ENCODE results near the gene LAMA4.
"Not testable (repeated sequence)": the region's sequence is repeated elsewhere in the genome, so short reads cannot be mapped to it uniquely, and the experiment has no call there.

Gene LAMA4

DNA sequence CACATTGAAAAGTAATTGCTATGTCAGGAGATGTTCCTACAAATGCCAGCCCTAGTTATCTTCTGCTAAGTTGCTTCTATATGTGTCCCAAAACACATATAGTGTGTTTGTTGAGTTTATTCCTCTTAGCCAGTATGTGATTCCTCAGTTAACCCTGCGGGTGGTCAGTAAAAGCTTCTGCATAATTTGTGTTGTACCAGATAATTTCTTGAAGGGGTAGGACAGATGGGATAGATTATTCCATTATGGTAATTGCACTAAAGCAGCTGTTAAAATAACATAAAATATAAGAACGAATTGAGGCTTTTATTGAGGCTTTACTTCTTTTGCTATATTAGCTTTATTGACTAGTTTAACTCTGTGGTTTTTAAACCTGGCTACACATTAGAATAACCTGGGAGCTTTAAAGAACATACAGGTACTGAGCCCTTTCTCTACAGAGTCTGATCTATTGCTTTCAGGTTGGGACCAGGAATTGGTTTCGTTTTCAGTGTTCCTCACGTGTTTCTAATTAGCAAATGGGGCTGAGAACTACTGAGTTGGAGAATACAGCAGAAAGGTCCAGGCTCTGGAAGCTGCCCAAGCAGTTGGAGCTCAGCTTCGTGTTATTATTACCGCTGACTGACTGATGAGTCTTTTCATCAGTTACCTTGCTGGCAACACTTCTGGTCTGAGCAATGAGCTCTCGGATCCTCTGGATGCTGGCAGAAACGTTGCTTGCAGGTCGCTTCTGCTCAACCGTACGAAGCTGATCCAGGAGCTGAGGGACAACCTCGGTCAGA, 110.0 kb downstream of the LAMA4 start:
- no peak for DNase-seq

DNA sequence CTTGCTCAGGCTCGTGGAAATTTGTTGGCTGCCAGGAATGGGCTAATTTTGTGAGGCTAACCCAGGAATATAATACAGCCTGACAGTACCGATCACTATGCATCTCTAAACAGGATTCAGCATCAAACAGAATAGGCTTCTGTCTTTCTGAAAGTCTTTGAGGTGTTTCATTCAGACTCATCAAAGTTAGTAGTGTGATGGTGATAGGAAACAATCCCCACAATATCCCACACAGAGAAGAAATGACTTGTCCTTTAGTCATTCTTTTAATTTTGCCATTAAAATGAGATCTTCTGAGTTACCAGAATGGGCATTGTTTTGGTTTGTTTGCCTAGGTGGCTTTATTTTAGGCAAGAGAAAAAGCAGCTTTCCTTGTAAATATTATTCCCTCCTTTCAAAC, 112.7 kb downstream of the LAMA4 start:
- no peak for DNase-seq

- no peak for DNase-seq
Observed at GRCh38 chr6:112139052-112139451, 115.3 kb downstream of the LAMA4 start.

DNA sequence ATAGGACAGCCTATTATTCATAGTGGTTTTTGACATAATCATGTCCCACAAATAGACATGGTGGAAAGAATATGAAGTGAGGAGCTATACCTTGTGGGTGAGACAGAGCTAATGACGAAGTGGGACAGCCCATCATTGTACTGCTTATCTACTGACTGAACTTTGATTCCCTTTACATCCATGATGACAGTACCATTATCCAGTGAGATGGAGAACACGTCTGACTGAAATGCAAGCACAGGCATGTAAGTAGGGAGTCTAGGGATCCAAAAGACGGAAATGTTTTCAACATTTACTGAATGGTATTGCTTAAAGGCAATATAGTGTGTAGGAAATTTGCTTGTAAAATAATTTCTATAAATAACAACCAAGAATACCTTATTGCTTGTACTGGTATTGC, 123.5 kb downstream of the LAMA4 start:
- DNase-seq: no peak

DNA sequence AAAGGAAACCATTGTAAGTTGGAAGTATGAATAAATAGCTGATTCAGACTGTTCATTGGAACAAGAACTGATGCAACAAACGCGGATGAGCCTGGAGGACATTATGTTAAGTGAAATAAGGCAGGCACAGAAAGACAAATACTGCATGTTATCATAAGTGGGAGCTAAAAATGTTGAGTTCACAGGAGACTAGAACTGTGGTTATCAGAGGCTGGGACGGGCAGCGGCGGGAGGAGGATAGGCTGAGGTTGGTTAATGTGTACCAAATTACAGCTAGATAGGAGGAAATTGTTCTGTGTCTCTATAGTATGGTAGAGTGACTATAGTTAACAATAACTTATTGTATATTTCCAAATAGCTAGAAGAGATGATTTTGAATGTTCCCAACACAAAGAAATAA, 126.2 kb downstream of the LAMA4 start:
- DNase-seq: no peak

DNA sequence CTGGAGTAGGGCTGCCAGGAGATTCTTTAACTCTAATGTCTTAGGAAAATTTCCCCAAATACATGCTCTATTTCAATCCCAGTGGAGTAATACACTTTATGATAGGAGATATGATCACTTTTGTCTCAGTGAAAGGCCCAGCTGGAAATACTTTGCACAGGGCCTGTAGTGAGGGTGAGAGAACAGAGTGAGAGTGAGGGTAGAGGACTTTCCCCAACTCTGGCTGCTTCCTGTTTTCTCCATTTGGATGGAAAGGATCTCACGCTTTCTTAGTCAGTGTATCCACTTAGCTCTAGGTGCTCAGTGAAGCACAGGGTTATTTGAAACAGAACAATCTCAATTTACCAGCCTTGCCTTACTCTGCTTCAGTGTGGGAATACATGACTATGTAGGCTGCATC, 130.4 kb downstream of the LAMA4 start:
- no peak for DNase-seq

DNA sequence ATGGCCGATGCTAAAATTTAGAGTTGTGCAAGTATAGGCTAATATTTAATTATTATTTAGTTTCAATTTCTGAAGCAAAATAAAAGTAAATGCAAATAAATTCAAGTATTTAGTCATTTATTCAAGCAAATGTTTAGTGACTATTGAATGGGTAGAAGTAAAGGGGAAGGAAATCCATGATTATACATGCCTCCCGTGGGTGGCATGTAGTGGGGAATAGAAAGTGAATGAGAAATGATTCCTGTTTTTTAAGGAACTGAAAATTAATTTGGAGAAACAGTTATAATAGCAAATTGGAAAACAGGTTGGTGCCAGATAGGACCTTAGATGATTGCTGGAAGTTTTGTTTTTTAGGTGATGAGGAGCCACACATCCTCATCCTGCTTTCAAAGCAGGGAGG, 131.6 kb downstream of the LAMA4 start:
- no peak for DNase-seq

DNA sequence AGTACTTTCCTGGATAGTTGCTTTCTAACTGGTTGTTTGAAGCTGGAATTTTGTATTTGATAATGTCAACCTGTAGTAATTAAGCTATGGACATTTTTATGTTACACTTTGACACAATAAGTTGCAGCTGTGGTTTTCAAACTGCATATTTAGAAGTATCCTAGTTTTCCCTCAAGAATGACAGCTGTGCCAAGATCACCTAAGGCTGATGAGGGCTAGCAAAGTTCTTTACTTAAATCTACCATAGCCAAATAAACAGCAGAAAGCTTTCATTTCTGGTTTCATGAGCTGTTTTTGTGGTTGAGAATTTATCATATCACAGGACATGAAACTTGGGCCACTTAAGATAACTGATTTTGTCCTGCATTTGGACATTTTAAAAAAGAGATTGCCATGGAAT, 136.3 kb downstream of the LAMA4 start:
- no peak for DNase-seq

DNA sequence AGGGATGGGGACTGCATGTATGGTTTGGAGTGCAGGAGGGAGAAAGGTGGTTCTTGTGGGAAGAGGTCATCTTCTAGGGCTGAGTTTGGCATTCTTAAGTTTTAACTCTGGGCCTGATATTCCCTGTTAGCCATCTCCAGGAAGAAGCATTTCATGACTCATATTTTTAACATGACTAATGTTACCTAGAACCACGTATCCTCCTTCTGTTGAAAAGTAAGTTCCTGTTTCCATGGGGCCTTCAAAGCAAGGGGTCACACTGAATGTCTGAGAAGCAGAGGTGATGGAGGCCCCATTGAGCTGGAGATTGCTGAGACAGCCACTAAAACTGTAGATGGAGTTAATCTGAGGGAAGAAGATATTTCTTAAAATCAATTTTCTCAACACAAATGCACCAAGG, 136.8 kb downstream of the LAMA4 start:
- DNase-seq: no peak

- DNase-seq: no peak
Observed at GRCh38 chr6:112116221-112116620, 138.1 kb downstream of the LAMA4 start.

DNA sequence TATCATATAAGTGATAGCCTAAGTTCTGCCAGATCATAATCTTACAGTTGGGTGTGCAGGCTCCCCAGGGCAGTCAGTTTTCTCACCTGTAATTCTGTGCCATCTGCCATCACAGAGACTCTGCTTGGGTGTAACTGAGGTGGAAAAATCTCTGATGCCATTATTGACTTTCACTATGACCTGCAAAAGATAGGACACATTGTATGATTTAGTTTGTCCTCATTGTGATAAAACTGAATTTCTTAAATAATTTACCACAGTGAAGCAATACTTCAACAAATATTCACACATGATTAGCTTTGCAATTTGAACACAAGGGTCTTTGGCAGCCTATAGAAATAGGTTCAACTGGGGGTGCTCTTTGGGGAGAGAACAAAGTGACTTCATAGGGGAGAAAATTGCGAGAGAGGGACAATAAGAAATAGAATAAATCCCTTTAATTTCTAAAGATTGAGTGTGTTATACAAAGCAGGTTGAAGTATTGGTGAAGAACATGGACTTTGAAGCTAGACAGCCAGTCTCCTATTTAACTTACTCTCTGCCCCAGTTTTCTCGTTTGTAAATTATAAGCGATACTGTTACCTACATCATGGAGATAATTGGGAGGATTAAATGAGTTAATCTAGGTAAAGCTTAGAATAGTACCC, 139.7 kb downstream of the LAMA4 start:
- DNase-seq: no peak

DNA sequence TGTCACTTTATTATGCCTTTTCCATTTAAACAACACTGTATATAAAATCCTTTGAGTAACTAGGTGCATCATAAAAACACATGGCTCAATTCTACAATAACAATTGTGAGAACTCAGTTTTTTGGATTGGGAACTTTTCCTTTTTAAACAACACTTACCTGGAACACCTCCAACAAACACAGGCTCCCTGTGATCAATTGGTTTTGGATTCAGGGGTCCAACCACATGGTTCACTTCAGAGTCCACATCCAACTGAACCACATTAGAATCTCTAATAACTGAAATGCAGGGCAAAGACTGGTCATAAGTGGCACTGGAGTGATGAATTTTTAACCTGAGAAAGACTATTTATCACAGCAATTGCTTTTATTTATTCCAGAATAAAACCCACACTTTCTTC, 140.4 kb downstream of the LAMA4 start:
- DNase-seq: no peak

- DNase-seq: no peak
Observed at GRCh38 chr6:112113431-112113830, 140.9 kb downstream of the LAMA4 start.

- no peak for DNase-seq
Observed at GRCh38 chr6:112109262-112109661, 145.1 kb downstream of the LAMA4 start.

DNA sequence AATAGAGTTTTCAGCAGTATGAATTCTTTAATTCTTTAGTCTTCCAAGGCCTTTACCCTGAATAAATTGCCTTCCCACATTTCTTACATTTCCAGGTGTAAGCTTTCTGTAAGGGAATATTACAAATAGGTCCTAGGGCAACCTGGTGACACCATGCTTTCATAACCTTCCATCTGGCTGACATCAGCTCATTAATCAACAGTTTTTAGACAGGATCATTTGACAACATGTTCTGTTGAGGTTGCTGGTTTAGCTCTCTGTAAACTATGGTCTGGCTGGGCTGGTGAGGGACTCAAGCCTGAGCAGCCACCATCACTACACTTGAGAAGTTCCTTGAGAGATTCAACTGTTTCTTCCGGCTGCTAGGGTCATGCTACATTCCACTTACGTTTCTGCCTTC, 147.8 kb downstream of the LAMA4 start:
- DNase-seq: no peak

GRCh38 chr6:112106026-112106425, 148.3 kb downstream of the LAMA4 start:
- not testable (repeated sequence) for DNase-seq

- no peak for DNase-seq
Observed at GRCh38 chr6:112100561-112100960, 153.8 kb downstream of the LAMA4 start.

DNA sequence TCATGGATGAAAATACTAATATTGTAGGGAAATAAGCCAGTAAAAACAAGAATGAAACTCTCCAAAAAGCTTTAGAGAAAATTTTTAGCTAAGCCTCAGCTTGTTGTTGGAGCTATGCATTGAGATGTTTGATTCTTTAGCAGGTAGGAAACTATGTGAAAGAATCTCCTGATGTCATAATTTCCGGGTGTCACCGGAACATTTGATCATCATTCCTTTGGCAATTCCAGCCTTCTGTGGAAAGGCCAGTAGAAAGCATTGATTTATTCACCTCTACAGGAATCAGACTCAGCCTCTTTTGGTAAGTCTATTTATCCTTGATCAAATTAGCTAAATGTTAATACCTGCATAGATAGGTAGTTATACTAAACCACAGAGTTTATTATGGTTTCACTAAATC, 157.5 kb downstream of the LAMA4 start:
- no peak for DNase-seq

- DNase-seq: no peak
Observed at GRCh38 chr6:112087916-112088315, 166.5 kb downstream of the LAMA4 start.

GRCh38 chr6:112087136-112087911, 167.0 kb downstream of the LAMA4 start, which contains the start of the genes FAM229B and TUBE1:
Gene FAM229B, plus strand, starts transcription at chr6:112087591. Its CDS starts 11,693 bp downstream, at chr6:112099284.
Gene TUBE1, minus strand, starts transcription at chr6:112087482. Its CDS starts 48 bp downstream, at chr6:112087434.
- peak; percentile 94 for DNase-seq

DNA sequence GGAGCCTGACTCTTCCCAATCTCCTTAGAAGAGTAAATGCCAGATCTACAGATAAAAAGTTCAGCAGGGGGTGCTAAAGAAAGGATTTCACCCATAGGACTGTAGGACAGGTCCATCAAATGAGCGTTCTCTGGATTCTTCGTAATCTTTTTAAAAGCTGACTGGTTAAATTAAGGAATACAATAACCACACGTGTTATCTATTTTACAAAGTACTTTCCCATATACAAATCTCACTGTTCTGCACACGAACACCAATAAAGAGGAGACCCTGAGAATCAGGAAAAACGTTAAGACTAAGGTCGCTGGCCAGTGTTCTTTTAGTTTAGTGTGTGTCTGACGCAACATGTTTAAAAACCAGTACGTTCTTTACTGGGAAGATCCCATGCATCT, 167.6 kb downstream of the LAMA4 start:
- DNase-seq: peak; percentile 22

GRCh38 chr6:112085286-112086065, 168.9 kb downstream of the LAMA4 start:
- DNase-seq: no peak

- DNase-seq: no peak
Observed at GRCh38 chr6:112081569-112081968, 172.8 kb downstream of the LAMA4 start.

Measured in CD4-positive, alpha-beta T cell treated with Interleukin-21 for 1 hour (primary cell).